WERI-Rb-1 (cell line): Measurements from ENCODE around the gene JMJD1C.

Experiments used
- DNase-seq: peaks from one replicate; pipeline ENCODE4 v3.0.0-alpha.2; 2020
- H3K27ac ChIP-seq: fragments of 250-450 bp; sonication (Bioruptor Pico); 2 replicates; pipeline ENCODE4 v1.5.1; 2020; ENCODE audit warnings: mild to moderate bottlenecking, moderate library complexity
- H3K27me3 ChIP-seq: fragments of 250-450 bp; sonication (Bioruptor Pico); 2 replicates; pipeline ENCODE4 v1.5.1; 2021; ENCODE audit warnings: mild to moderate bottlenecking, low read depth, moderate library complexity; ENCODE audit not compliant: insufficient read depth, severe bottlenecking
- H3K36me3 ChIP-seq: fragments of 250-450 bp; sonication (Bioruptor Pico); 2 replicates; pipeline ENCODE4 v1.5.1; 2020; ENCODE audit warnings: mild to moderate bottlenecking, moderate library complexity
- H3K4me3 ChIP-seq: 2 replicates; pipeline ENCODE4 v1.5.1; 2011; ENCODE audit warnings: low read depth, mild to moderate bottlenecking, control low read depth, low read length
- H3K9me3 ChIP-seq: fragments of 250-450 bp; sonication (Bioruptor Pico); 2 replicates; pipeline ENCODE4 v1.5.1; 2021; ENCODE audit warnings: mild to moderate bottlenecking, moderate library complexity; ENCODE audit not compliant: severe bottlenecking
- CTCF ChIP-seq: IDR thresholded peaks from 2 replicates; pipeline ENCODE4 v1.5.1; 2011; ENCODE audit warnings: low read depth, mild to moderate bottlenecking, control low read depth, inconsistent platforms, low read length

Gene JMJD1C

GRCh38 chr10:63319231-63319630, 146.5 kb downstream of the JMJD1C start:
- Histone ChIP-seq H3K36me3 (no peaks in the 10 kb centered on the region; the same call in 1 of the 2 replicates), H3K27ac (no peak overlapping the region)

GRCh38 chr10:63318491-63318890, 147.3 kb downstream of the JMJD1C start:
- H3K27me3 ChIP-seq: no peaks in the 10 kb centered on the region
- no peaks in the 10 kb centered on the region; the same call in 1 of the 2 replicates for H3K36me3 ChIP-seq
- no peak for TF ChIP-seq CTCF
- no peak for DNase-seq
- H3K4me3 ChIP-seq: no peak overlapping the region
- H3K9me3 ChIP-seq: no peaks in the 10 kb centered on the region
- no peak overlapping the region for H3K27ac ChIP-seq

More at GRCh38 chr10:63319231-63319630, 146.5 kb downstream of the JMJD1C start:
- no peak for TF ChIP-seq CTCF
- no peak for DNase-seq
- no peaks in the 10 kb centered on the region for H3K27me3 ChIP-seq
- no peaks in the 10 kb centered on the region for H3K9me3 ChIP-seq
- no peak overlapping the region for H3K4me3 ChIP-seq

- H3K4me3 ChIP-seq: no peak overlapping the region
- H3K9me3 ChIP-seq: no peaks in the 10 kb centered on the region
- H3K36me3 ChIP-seq: no peaks in the 10 kb centered on the region; the same call in 1 of the 2 replicates
- no peak for DNase-seq
- TF ChIP-seq CTCF: no peak
- no peak overlapping the region for H3K27ac ChIP-seq
- no peaks in the 10 kb centered on the region for H3K27me3 ChIP-seq
Observed at GRCh38 chr10:63314020-63314419, 151.8 kb downstream of the JMJD1C start.

- Histone ChIP-seq H3K27me3 (no peaks in the 10 kb centered on the region), H3K4me3 (no peak overlapping the region), H3K27ac (no peak overlapping the region), H3K36me3 (no peaks in the 10 kb centered on the region; the same call in 1 of the 2 replicates), H3K9me3 (no peaks in the 10 kb centered on the region)
- DNase-seq: no peak
- no peak for TF ChIP-seq CTCF
Observed at GRCh38 chr10:63313066-63313717, 152.6 kb downstream of the JMJD1C start.

GRCh38 chr10:63308628-63309027, 157.1 kb downstream of the JMJD1C start:
- no peak for TF ChIP-seq CTCF
- no peak overlapping the region for H3K27ac ChIP-seq
- no peak for DNase-seq
- no peaks in the 10 kb centered on the region for H3K9me3 ChIP-seq
- no peaks in the 10 kb centered on the region for H3K27me3 ChIP-seq
- no peaks in the 10 kb centered on the region for H3K36me3 ChIP-seq
- no peak overlapping the region for H3K4me3 ChIP-seq

- Histone ChIP-seq H3K27ac (no peak overlapping the region), H3K27me3 (no peaks in the 10 kb centered on the region), H3K9me3 (no peaks in the 10 kb centered on the region), H3K36me3 (no peaks in the 10 kb centered on the region), H3K4me3 (no peak overlapping the region)
- no peak for TF ChIP-seq CTCF
- DNase-seq: no peak
Observed at GRCh38 chr10:63304146-63304545, 161.6 kb downstream of the JMJD1C start.
